ENCODE data around the gene OR13G1. TPM values are rescaled to one million over a fixed set of nuclear protein-coding genes. Genes with fewer than 3 reads are reported as not detected.

Gene OR13G1
- total RNA-seq, 1 experiment from 2014 or later = not detected

DNA sequence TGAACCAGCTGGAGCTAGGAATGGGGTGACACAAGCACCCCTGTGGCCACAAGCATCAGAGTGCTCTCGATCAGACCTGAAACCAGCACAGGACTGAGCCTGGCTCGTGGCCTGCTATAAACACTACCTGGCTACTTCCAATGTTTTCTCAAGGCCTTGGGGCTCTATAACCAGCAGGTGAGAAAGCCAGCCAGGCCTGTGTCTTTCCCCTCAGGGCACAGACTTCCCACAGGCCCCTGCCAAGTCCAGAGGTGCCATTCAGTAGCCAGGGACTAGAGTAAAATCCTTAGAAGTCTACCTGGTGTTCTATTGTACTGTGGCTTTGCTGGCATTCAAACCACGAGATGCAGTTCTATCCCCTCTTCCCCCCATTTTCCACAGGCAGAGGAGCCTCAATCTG is 51.6 kb downstream of the OR13G1 start (continued):
- TF ChIP-seq, protein P1, sequence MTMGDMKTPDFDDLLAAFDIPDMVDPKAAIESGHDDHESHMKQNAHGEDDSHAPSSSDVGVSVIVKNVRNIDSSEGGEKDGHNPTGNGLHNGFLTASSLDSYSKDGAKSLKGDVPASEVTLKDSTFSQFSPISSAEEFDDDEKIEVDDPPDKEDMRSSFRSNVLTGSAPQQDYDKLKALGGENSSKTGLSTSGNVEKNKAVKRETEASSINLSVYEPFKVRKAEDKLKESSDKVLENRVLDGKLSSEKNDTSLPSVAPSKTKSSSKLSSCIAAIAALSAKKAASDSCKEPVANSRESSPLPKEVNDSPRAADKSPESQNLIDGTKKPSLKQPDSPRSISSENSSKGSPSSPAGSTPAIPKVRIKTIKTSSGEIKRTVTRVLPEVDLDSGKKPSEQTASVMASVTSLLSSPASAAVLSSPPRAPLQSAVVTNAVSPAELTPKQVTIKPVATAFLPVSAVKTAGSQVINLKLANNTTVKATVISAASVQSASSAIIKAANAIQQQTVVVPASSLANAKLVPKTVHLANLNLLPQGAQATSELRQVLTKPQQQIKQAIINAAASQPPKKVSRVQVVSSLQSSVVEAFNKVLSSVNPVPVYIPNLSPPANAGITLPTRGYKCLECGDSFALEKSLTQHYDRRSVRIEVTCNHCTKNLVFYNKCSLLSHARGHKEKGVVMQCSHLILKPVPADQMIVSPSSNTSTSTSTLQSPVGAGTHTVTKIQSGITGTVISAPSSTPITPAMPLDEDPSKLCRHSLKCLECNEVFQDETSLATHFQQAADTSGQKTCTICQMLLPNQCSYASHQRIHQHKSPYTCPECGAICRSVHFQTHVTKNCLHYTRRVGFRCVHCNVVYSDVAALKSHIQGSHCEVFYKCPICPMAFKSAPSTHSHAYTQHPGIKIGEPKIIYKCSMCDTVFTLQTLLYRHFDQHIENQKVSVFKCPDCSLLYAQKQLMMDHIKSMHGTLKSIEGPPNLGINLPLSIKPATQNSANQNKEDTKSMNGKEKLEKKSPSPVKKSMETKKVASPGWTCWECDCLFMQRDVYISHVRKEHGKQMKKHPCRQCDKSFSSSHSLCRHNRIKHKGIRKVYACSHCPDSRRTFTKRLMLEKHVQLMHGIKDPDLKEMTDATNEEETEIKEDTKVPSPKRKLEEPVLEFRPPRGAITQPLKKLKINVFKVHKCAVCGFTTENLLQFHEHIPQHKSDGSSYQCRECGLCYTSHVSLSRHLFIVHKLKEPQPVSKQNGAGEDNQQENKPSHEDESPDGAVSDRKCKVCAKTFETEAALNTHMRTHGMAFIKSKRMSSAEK (CRISPR knock-in tag; IDR thresholded peaks at IDR 0.05; ENCODE audit: borderline replicate concordance) = no peak

Other genes with a start within 250 kb of the OR13G1 start
- gene OR2B11, start 221.6 kb downstream of the OR13G1 start, total RNA-seq (2021) = not detected in 3 replicates
- not detected in 3 replicates for gene OR2C3, start 143.3 kb downstream of the OR13G1 start, total RNA-seq (2021)
- not detected in 3 replicates for gene GCSAML, start 130.6 kb downstream of the OR13G1 start, total RNA-seq (2021)
- not detected in 3 replicates for gene OR2G2, start 91.4 kb downstream of the OR13G1 start, total RNA-seq (2021)
- gene OR2G3, start 74.2 kb downstream of the OR13G1 start, total RNA-seq (2021) = not detected in 3 replicates
- gene OR6F1, start 36.9 kb upstream of the OR13G1 start, total RNA-seq (2021) = not detected in 3 replicates
- gene OR14K1, start 58.9 kb upstream of the OR13G1 start, total RNA-seq (2021) = not detected in 3 replicates
- not detected in 3 replicates for gene OR14A2, start 68.4 kb upstream of the OR13G1 start, total RNA-seq (2021)
- gene OR1C1, start 80.8 kb upstream of the OR13G1 start, total RNA-seq (2021) = not detected in 3 replicates
- gene OR14A16, start 144.4 kb upstream of the OR13G1 start, total RNA-seq (2021) = 0.17 to 0.18 TPM in 2 of 3 replicates, not detected in the other
- not detected in 3 replicates for gene OR11L1, start 162.2 kb upstream of the OR13G1 start, total RNA-seq (2021)
- gene TRIM58, start 177.4 kb upstream of the OR13G1 start, total RNA-seq (2021) = 1.0 to 1.9 TPM (median 1.6 TPM) in 3 replicates
- gene OR2W3, start 215.8 kb upstream of the OR13G1 start, total RNA-seq (2021) = 0.17 to 0.41 TPM (median 0.32 TPM) in 3 replicates
- not detected in 3 replicates for gene OR2T8, start 240.5 kb upstream of the OR13G1 start, total RNA-seq (2021)
- not detected in 3 replicates for gene OR2AJ1, start 245.2 kb upstream of the OR13G1 start, total RNA-seq (2021)